Measurements from ENCODE around the gene SLC22A23.

Gene SLC22A23

GRCh38 chr6:3351829-3352524 lies 104.9 kb downstream of the SLC22A23 start:
- Histone ChIP-seq H3K9ac (ENCODE audit: low read length) (no peak overlapping the region), H3K27ac (ENCODE audit: low read length) (no peak overlapping the region), H2AFZ (ENCODE audit: low read depth, low read length) (no peak overlapping the region)

GRCh38 chr6:3351105-3351676 lies 105.7 kb downstream of the SLC22A23 start:
- Histone ChIP-seq H3K4me3 (ENCODE audit: low read length) (no peak overlapping the region), H2AFZ (ENCODE audit: low read depth, low read length) (no peak overlapping the region), H3K36me3 (replicated peaks; ENCODE audit: low read depth, low read length) (no peaks in the 10 kb centered on the region), H3K79me2 (ENCODE audit: low read length) (no peaks in the 10 kb centered on the region), H3K4me1 (ENCODE audit: low read length) (peaks cover 3% of the 10 kb centered on the region; the same call in 1 of the 2 replicates), H3K9ac (ENCODE audit: low read length) (no peak overlapping the region), H4K20me1 (ENCODE audit: insufficient read depth, low read length) (no peaks in the 10 kb centered on the region), H3K27ac (ENCODE audit: low read length) (no peak overlapping the region), H3K9me3 (ENCODE audit: insufficient read depth, low read length) (no peaks in the 10 kb centered on the region), H3K27me3 (ENCODE audit: low read depth, low read length) (no peaks in the 10 kb centered on the region), H3K4me2 (ENCODE audit: low read length) (no peak overlapping the region)
- TF ChIP-seq EZH2phosphoT487 (IDR thresholded peaks at IDR 0.05; ENCODE audit: low read depth) = no peak
- TF ChIP-seq, protein P1, sequence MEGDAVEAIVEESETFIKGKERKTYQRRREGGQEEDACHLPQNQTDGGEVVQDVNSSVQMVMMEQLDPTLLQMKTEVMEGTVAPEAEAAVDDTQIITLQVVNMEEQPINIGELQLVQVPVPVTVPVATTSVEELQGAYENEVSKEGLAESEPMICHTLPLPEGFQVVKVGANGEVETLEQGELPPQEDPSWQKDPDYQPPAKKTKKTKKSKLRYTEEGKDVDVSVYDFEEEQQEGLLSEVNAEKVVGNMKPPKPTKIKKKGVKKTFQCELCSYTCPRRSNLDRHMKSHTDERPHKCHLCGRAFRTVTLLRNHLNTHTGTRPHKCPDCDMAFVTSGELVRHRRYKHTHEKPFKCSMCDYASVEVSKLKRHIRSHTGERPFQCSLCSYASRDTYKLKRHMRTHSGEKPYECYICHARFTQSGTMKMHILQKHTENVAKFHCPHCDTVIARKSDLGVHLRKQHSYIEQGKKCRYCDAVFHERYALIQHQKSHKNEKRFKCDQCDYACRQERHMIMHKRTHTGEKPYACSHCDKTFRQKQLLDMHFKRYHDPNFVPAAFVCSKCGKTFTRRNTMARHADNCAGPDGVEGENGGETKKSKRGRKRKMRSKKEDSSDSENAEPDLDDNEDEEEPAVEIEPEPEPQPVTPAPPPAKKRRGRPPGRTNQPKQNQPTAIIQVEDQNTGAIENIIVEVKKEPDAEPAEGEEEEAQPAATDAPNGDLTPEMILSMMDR (IDR thresholded peaks at IDR 0.05; ENCODE audit: low read depth, low read length) = no peak

More at GRCh38 chr6:3351829-3352524, 104.9 kb downstream of the SLC22A23 start:
- Histone ChIP-seq H3K79me2 (ENCODE audit: low read length) (no peaks in the 10 kb centered on the region), H3K4me3 (ENCODE audit: low read length) (no peak overlapping the region), H3K4me2 (ENCODE audit: low read length) (no peak overlapping the region), H3K27me3 (ENCODE audit: low read depth, low read length) (no peaks in the 10 kb centered on the region), H3K9me3 (ENCODE audit: insufficient read depth, low read length) (no peaks in the 10 kb centered on the region), H3K36me3 (replicated peaks; ENCODE audit: low read depth, low read length) (no peaks in the 10 kb centered on the region), H4K20me1 (ENCODE audit: insufficient read depth, low read length) (no peaks in the 10 kb centered on the region), H3K4me1 (ENCODE audit: low read length) (peaks cover 10% of the 10 kb centered on the region)
- TF ChIP-seq EZH2phosphoT487 (IDR thresholded peaks at IDR 0.05; ENCODE audit: low read depth) = no peak
- TF ChIP-seq, protein P1 (IDR thresholded peaks at IDR 0.05; ENCODE audit: low read depth, low read length) = no peak

DNA sequence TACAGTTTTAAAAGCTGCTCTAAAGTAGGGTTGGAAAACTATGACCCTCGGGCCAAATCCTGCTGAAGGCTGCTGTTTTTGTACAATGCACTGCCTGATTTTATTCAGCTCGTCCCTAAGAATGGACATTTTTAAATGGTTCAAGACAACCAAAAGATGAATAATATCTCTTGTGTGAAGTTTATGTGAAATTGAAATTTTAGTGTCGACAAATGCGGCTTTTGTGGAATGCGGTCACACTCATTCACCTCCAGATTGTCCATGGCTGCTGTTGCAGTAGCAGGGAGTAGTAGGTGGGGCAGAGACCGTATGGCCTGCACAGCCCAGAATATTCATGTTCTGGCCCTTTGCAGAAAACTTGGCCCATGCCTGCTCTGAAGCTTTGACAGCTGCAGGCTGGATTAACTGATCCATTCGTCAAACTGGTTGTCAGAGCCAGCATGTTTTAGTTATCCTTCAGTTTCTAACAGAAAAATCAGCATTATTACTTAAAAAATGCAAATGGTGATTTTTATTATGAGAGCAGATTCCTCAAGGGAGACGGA lies 106.5 kb downstream of the SLC22A23 start:
- no peak overlapping the region for H2AFZ ChIP-seq (ENCODE audit: low read depth, low read length)
- H3K4me3 ChIP-seq (ENCODE audit: low read length) = no peak overlapping the region
- H3K27me3 ChIP-seq (ENCODE audit: low read depth, low read length) = no peaks in the 10 kb centered on the region
- TF ChIP-seq, protein P1 (IDR thresholded peaks at IDR 0.05; ENCODE audit: low read depth, low read length) = no peak
- TF ChIP-seq EZH2phosphoT487 (IDR thresholded peaks at IDR 0.05; ENCODE audit: low read depth) = no peak
- H4K20me1 ChIP-seq (ENCODE audit: insufficient read depth, low read length) = no peaks in the 10 kb centered on the region
- no peaks in the 10 kb centered on the region for H3K36me3 ChIP-seq (replicated peaks; ENCODE audit: low read depth, low read length)
- H3K79me2 ChIP-seq (ENCODE audit: low read length) = no peaks in the 10 kb centered on the region
- H3K4me1 ChIP-seq (ENCODE audit: low read length) = no peaks in the 10 kb centered on the region
- no peak overlapping the region for H3K4me2 ChIP-seq (ENCODE audit: low read length)
- H3K27ac ChIP-seq (ENCODE audit: low read length) = no peak overlapping the region
- no peak overlapping the region for H3K9ac ChIP-seq (ENCODE audit: low read length)
- H3K9me3 ChIP-seq (ENCODE audit: insufficient read depth, low read length) = no peaks in the 10 kb centered on the region

Measured in OCI-LY3 (cell line).